Hepatocyte (in vitro differentiated cells): ENCODE measurements around the gene NUDT22. TPM values are rescaled to one million over a fixed set of nuclear protein-coding genes. Genes with fewer than 3 reads are reported as not detected.

Experiments
- DNase-seq: peaks from one replicate; pipeline ENCODE4 v3.0.0-alpha.2; 2016; ENCODE audit warnings: low spot score
- H2AFZ ChIP-seq: fragments of 200-600 bp; sonication (generic); 2 replicates; pipeline ENCODE4 v1.6.0; 2016; ENCODE audit warnings: antibody characterized with exemption, mild to moderate bottlenecking
- H3K27ac ChIP-seq: fragments of 200-600 bp; sonication (generic); 2 replicates; pipeline ENCODE4 v1.5.1; 2016; ENCODE audit warnings: mild to moderate bottlenecking
- H3K27me3 ChIP-seq: fragments of 200-600 bp; sonication (generic); 2 replicates; pipeline ENCODE4 v1.6.1; 2016
- H3K36me3 ChIP-seq: fragments of 200-600 bp; sonication (generic); replicated peaks from 2 replicates; pipeline ENCODE4 v1.5.1; 2016; ENCODE audit warnings: low read depth; ENCODE audit not compliant: insufficient read depth
- H3K4me1 ChIP-seq: fragments of 200-600 bp; sonication (generic); 2 replicates; pipeline ENCODE4 v1.5.1; 2016; ENCODE audit warnings: mild to moderate bottlenecking, moderate library complexity; ENCODE audit not compliant: insufficient read depth
- H3K4me2 ChIP-seq: fragments of 200-600 bp; sonication (generic); 2 replicates; pipeline ENCODE4 v1.6.0; 2016
- H3K4me3 ChIP-seq: fragments of 200-600 bp; sonication (generic); 2 replicates; pipeline ENCODE4 v1.5.1; 2016; ENCODE audit warnings: mild to moderate bottlenecking
- H3K79me2 ChIP-seq: fragments of 200-600 bp; sonication (generic); 2 replicates; pipeline ENCODE4 v1.6.0; 2017; ENCODE audit warnings: mild to moderate bottlenecking
- H3K9me2 ChIP-seq: fragments of 200-600 bp; sonication (generic); replicated peaks from 2 replicates; pipeline ENCODE4 v1.6.0; 2017; ENCODE audit warnings: mild to moderate bottlenecking; ENCODE audit not compliant: insufficient read depth
- H3K9me3 ChIP-seq: fragments of 200-600 bp; sonication (generic); 2 replicates; pipeline ENCODE4 v1.5.1; 2016; ENCODE audit warnings: low read depth, mild to moderate bottlenecking
- H4K20me1 ChIP-seq: fragments of 200-600 bp; sonication (generic); 2 replicates; pipeline ENCODE4 v1.6.0; 2016; ENCODE audit warnings: mild to moderate bottlenecking; ENCODE audit not compliant: insufficient read depth, poor library complexity, severe bottlenecking
- CTCF ChIP-seq: fragments of 200-600 bp; sonication (generic); IDR thresholded peaks from 2 replicates; pipeline ENCODE4 v1.5.1; 2016; ENCODE audit warnings: antibody characterized with exemption, mild to moderate bottlenecking; ENCODE audit not compliant: poor library complexity
- EZH2 ChIP-seq: fragments of 200-600 bp; sonication (generic); IDR thresholded peaks from 2 replicates; pipeline ENCODE4 v1.6.1; 2016; ENCODE audit warnings: antibody characterized with exemption, mild to moderate bottlenecking, borderline replicate concordance
- EZH2phosphoT487 ChIP-seq: fragments of 200-600 bp; sonication (generic); IDR thresholded peaks from one replicate; pipeline ENCODE4 v1.6.1; 2018; ENCODE audit warnings: antibody characterized with exemption, mild to moderate bottlenecking, low read depth, moderate library complexity; ENCODE audit not compliant: unreplicated experiment, severe bottlenecking
- WGBS: methylation state at CpG from one replicate; pipeline ENCODE4 v1.1.6; 2016; ENCODE audit warnings: low lambda C conversion rate; ENCODE audit errors: missing lambda C conversion rate; 5-methylcytosine and 5-hydroxymethylcytosine counted together
- polyA plus RNA-seq: library from polyadenylated mRNA; unstranded; fragments of >200 nt; fragmentation: Nextera tagmentation; extraction: Ambion mirVana; gene quantifications from 2 replicates; pipeline ENCODE4 v1.2.1, GENCODE V29; 2016
- total RNA-seq: library from RNA; depleted of rRNA; stranded (reverse); fragments of >200 nt; gene quantifications from 2 replicates; pipeline ENCODE4 v1.2.3, GENCODE V29; 2014

Gene NUDT22
- total and polyA plus RNA-seq, 2 experiments from 2014 or later, result 49.5 to 66.6 TPM

GRCh38 chr11:64231546-64231945 is 5.5 kb downstream of the NUDT22 start:
- H3K9me2 ChIP-seq, result no peaks in the 10 kb centered on the region
- no peaks in the 10 kb centered on the region for H3K9me3 ChIP-seq
- 94% methylated on average over 7 of the region's 7 CpGs for WGBS
- no peak overlapping the region for H3K27ac ChIP-seq
- no peak overlapping the region for H2AFZ ChIP-seq
- no peaks in the 10 kb centered on the region for H3K27me3 ChIP-seq
- TF ChIP-seq EZH2phosphoT487 (no peak), CTCF (no peak), EZH2 (no peak)
- peak overlapping the region; percentile 97 for H3K4me2 ChIP-seq
- H4K20me1 ChIP-seq, result peaks cover 10% of the 10 kb centered on the region
- H3K36me3 ChIP-seq, result no peaks in the 10 kb centered on the region
- no peak overlapping the region for H3K4me3 ChIP-seq
- peaks cover 14% of the 10 kb centered on the region for H3K4me1 ChIP-seq
- peaks cover 39% of the 10 kb centered on the region for H3K79me2 ChIP-seq
- DNase-seq, result no peak

GRCh38 chr11:64232182-64232966 is 6.3 kb downstream of the NUDT22 start:
- no peak overlapping the region for H3K27ac ChIP-seq
- H3K4me2 ChIP-seq, result peak overlapping the region; percentile 97
- peaks cover 30% of the 10 kb centered on the region for H3K79me2 ChIP-seq
- 89% methylated on average over 15 of the region's 15 CpGs for WGBS
- H3K27me3 ChIP-seq, result no peaks in the 10 kb centered on the region
- no peaks in the 10 kb centered on the region for H3K36me3 ChIP-seq
- no peak for DNase-seq
- no peak overlapping the region for H2AFZ ChIP-seq
- peaks cover 10% of the 10 kb centered on the region for H4K20me1 ChIP-seq
- no peaks in the 10 kb centered on the region for H3K9me3 ChIP-seq
- H3K9me2 ChIP-seq, result no peaks in the 10 kb centered on the region
- peaks cover 8% of the 10 kb centered on the region for H3K4me1 ChIP-seq
- H3K4me3 ChIP-seq, result no peak overlapping the region
- no peak for TF ChIP-seq CTCF
- TF ChIP-seq EZH2phosphoT487, result no peak
- no peak for TF ChIP-seq EZH2

GRCh38 chr11:64232967-64233315 is 6.9 kb downstream of the NUDT22 start:
- no peak overlapping the region for H3K4me3 ChIP-seq
- no peaks in the 10 kb centered on the region for H3K9me3 ChIP-seq
- no peak for DNase-seq
- no peaks in the 10 kb centered on the region for H3K9me2 ChIP-seq
- H3K4me1 ChIP-seq, result peaks cover 8% of the 10 kb centered on the region
- H3K27ac ChIP-seq, result no peak overlapping the region
- no peaks in the 10 kb centered on the region for H3K27me3 ChIP-seq
- H2AFZ ChIP-seq, result no peak overlapping the region
- WGBS, result 94% methylated on average over 8 of the region's 8 CpGs
- TF ChIP-seq CTCF (no peak), EZH2 (no peak), EZH2phosphoT487 (no peak)
- peaks cover 27% of the 10 kb centered on the region for H3K79me2 ChIP-seq
- peak overlapping the region; percentile 89 for H3K4me2 ChIP-seq
- H4K20me1 ChIP-seq, result peaks cover 10% of the 10 kb centered on the region
- H3K36me3 ChIP-seq, result no peaks in the 10 kb centered on the region
